SW480 (cell line): ENCODE measurements around the gene MEIS1.

Source experiments
- DNase-seq: peaks from one replicate; pipeline ENCODE4 v3.0.0-alpha.2; 2016; ENCODE audit warnings: low spot score

MEIS1 gene

GRCh38 chr2:66443979-66444861 lies 9.3 kb downstream of the MEIS1 start:
- DNase-seq: no peak

- DNase-seq: no peak
These were observed 10.4 kb downstream of the MEIS1 start for GRCh38 chr2:66445076-66445924.

DNA sequence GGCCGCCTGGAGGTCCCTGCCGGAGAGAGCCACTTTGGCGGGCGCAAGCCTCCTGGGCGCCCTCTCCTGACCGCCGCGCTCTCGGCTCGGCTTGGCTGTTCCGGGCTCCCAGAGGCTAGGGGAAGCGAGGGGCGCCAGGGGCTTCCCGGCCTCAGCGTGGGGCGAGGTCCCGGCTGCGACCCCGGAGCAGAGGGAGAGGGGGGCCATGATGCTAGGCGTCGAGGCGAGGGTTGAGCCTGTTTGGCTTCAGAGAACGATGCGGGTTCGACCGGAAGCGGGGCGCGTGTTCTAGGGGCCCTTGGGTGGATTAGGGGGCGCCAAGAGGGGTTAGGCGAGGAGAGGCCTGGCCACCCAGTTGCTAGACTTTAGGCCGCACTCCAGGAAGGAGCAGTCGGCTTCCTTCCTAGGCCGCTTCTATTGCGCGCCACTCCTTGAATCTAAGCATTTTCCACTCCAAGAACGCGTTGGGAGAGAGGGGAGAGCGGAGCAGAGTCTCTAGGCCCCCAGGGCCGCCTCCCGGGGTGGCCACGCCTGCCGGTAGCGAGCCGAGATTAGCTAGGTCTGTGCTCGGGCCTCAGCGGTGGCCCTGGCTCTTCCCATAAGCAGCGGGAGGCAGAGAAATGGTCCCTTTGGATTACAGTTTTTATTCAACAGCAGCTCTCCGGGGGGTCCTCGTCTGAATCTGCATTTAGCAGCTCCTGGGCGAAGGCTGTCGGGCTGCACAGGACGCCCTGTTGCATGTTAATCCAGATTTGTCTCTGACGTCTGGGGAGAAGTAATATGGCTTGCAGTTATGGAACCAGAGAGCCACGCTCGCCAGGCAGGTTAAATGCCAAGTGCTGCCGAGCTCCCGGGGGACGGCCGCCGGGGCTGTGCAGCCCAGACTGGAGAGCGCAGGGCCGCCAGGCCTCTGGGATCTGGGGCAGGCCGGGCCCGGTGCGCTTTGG lies 11.3 kb downstream of the MEIS1 start:
- DNase-seq: no peak

GRCh38 chr2:66446941-66447340 lies 12.0 kb downstream of the MEIS1 start:
- no peak for DNase-seq

GRCh38 chr2:66447677-66448076 lies 12.8 kb downstream of the MEIS1 start:
- DNase-seq: no peak

GRCh38 chr2:66448136-66448991 lies 13.4 kb downstream of the MEIS1 start:
- DNase-seq: no peak

DNA sequence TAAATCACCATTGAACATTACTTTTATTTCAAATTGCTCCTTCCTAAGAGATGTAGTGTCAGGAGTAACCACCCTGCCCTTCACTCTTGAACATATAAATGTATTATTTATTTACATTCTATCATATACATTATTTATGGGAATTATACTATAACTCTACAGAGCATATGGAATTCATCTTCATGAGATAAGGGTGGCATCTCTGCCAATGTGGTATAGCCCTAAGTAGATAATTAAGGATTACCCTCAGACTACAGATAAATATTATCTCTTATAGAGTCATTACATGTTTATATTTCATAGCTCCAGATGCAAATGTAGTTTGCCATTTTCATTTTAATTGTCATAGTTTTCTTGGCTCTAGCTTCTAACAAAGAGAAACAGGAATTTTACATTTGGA lies 17.3 kb downstream of the MEIS1 start:
- no peak for DNase-seq

GRCh38 chr2:66452917-66453316 lies 18.0 kb downstream of the MEIS1 start:
- DNase-seq: no peak

DNA sequence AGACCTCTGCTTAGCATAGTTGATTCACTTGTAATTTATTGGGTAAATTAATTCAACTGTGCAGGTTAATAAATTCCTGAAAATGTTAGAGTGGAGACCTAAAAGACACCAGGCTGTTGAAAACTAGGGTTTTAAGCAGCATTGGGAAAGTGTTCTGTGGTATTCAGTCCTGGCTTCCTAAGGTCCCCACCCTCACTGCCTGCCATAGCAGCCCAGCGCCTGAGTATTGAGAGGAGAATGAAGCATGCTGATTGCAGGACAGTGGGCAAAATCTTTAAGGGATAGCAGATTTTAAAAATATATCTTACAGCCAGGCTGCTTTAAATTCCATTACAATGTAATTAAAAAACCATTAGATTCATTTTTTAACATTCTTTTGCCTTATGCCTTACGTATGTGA lies 20.6 kb downstream of the MEIS1 start:
- no peak for DNase-seq

DNA sequence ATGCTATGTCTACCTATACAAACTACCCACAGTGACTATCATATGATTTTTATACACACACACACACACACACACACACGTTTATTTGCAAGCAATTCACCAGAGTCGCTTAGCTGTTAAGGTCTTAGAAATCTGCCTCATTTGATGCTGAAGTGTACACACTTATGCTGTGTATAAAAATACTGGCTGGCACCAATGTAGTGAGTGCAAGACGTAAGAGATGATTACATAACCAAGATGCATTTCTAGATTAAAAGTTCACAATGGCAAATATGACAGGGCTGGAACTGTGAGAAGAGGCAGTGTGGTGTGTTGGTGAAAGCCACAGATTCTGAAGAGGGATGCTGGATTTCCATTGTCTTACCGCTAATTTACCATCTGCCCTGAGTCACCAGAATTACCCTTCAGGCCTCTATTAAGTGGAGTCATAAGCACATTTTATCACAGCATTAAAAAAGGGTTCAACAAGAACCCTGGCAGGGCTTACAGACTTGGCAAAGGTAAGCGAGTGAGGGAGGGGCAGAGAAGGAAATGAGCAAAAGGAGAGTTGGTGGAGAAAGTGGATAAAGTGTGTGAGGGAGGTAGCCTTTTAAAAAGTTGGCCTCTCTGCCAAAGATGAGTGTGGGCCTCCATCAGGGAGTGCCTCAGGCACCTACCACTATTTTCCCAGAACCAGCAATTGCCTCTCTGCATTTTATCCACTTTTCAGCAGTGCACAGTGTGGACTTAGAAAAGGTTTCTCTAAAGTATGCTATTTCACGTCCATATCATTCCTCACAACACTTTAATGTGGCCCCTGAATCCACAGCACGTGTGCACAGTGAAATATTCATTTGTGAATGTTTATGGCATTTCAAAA lies 21.5 kb downstream of the MEIS1 start:
- DNase-seq: no peak

GRCh38 chr2:66457545-66457944 lies 22.6 kb downstream of the MEIS1 start:
- no peak for DNase-seq

GRCh38 chr2:66460031-66460430 lies 25.1 kb downstream of the MEIS1 start:
- no peak for DNase-seq

DNA sequence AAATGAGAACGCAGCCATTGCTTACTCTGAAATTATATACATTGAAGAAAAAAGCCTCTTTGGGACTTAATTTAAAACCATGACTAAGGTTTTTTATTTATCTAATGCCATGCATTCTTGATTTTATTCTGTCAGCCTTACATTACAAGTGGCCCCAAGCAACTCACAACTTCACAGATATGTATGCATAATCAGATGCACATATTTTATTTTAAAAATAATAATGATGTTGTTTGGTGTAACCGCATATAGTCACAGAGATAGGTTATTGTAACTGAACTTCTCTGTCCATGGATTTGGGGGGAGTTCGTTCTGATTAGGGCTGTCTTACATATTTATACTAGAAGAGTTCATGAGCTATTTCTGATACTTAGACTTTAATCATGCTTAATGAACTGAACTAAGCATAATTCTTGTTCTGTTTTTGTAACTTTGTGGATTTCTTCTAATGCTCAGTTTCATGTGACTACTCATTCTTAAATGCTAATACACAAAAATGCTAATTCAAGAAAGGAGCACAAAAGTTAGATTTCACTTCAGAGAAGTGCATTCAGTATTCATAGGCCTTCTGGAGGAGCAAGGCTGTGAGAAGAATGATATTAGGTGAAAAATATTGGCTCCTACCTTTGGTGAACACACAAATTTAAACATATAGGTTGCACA lies 26.2 kb downstream of the MEIS1 start:
- DNase-seq: no peak

GRCh38 chr2:66461664-66462500 lies 27.0 kb downstream of the MEIS1 start:
- DNase-seq: no peak

DNA sequence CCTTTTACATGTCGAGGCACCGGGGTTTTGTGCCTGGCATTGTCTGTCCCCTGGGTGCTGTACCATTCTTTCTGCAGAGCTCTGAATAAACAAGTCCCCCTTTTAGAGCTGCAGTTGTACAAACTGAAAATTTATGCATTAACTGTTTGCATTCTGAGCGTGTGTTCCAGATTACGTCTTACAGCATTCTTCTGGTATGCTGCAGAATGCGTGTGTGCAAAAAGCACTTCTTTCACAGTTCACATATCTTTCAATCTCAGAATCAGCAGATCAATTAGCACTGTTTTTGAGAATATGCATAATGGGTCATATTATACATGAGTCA lies 27.5 kb downstream of the MEIS1 start:
- DNase-seq: no peak

DNA sequence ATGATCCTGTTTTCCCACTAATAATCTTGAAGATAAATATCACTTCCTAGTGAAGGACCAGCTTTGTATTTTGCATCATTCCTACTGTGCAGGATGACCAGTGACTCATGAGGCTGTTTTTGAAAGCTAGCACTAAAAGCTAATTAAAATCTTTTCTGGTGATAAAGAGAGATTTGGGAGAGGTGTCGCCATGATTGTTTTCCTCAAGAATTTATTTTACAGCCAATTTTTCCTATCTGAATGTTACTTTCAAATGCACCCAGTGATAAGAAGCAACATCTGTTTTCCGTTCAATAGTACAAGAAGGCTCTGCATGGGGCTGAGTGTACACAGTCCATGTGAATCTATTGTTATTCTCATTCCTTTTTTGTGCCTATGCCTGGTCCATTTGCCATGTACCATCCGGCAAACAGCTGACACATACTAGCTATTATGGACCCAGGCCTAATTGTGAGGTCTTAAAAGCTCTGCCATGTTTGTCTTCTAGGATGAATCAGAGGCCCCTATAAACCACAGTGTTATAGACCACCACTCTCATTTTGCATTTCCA lies 28.4 kb downstream of the MEIS1 start:
- no peak for DNase-seq

GRCh38 chr2:66464930-66465637 lies 30.2 kb downstream of the MEIS1 start:
- DNase-seq: no peak

- no peak for DNase-seq
These were observed 31.5 kb downstream of the MEIS1 start for GRCh38 chr2:66466433-66466832.
